GM18499 (cell line): ENCODE data around the gene ANKRD24.
A peak's percentile ranks its signal among the peaks of the same experiment; 100 is the strongest.
"Not testable (repeated sequence)": the region's sequence is repeated elsewhere in the genome, so short reads cannot be mapped to it uniquely, and the experiment has no call there.

Experiments
- ATAC-seq: cut with Tn5 transposase; IDR thresholded peaks from one replicate; pipeline ENCODE4 v1.9.1; 2021; ENCODE audit warnings: moderate number of reproducible peaks; ENCODE audit not compliant: insufficient read depth, unreplicated experiment

Gene ANKRD24

GRCh38 chr19:4227771-4228170 lies 45.3 kb downstream of the ANKRD24 start:
- no peak for ATAC-seq

DNA sequence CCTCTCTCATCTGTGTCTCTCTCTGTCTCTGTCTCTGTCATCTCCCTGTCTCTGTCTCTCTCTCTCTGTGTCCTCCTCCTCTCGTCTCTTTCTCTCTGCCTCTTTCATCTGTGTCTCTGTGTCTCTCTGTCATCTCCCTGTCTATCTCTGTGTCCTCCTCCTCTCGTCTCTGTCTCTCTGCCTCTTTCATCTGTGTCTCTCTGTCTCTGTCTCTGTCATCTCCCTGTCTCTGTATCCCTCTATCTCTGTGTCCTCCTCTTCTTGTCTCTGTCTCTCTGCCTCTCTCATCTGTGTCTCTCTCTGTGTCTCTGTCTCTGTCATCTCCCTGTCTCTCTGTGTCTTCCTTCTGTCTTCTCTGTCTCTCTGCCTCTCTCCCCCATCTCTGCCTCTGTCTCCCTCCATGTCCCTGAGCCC lies 46.3 kb downstream of the ANKRD24 start:
- ATAC-seq = no peak

DNA sequence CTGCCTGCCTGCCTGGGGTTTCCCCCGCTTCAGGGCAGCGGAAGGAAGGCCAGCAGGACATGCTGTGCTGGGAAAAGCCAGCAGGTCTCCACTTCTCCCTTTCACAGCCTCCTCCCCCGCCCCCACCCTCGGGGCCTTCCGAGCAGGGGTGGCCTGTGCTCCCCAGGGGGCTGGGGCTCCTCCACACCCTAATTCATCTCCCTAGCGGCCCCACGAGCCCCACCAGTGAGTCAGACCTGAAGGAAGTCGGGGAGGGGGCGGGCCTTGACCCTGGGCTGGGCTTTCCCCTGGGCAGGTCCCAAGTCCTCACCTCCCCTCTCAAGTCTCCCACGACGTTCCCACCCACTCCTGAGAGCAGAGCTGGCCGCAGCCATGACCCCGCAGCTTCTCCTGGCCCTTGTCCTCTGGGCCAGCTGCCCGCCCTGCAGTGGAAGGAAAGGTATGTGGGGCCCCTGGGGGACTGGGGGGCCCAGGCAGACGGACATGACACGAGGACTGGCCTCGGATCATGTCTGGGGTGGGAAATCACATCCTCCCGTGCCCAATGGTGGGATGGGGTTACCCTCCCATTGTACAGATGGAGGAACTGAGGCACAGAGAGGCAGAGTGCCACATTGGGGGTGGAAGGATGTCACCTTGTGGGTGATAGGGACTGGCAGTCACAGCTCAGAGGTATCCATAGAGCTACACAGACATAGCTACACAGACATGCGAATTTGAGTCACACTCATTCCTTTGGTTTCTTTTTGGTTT lies 46.9 kb downstream of the ANKRD24 start, which contains the start of gene EBI3:
EBI3 (plus strand) TSS at position 345 of the 753 bp plus-strand sequence; CDS start at position 373, 28 bp downstream.
- ATAC-seq = no peak

DNA sequence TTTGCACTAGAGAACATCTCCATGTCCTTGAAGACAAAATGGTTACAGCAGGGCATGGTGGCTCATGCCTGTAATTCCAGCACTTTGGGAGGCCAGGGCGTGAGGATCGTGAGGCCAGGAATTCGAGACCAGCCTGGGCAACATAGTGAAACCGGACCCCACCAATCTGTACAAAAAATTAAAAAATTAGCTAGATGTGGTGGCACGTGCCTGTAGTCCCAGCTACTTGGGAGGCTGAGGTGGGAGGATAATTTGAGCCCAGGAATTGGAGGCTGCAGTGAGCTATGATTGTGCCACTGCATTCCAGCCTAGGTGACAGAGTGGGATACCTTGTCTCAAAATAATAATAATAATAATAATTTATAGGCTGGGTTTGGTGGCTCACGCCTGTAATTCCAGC lies 47.7 kb downstream of the ANKRD24 start:
- not testable (repeated sequence) for ATAC-seq

DNA sequence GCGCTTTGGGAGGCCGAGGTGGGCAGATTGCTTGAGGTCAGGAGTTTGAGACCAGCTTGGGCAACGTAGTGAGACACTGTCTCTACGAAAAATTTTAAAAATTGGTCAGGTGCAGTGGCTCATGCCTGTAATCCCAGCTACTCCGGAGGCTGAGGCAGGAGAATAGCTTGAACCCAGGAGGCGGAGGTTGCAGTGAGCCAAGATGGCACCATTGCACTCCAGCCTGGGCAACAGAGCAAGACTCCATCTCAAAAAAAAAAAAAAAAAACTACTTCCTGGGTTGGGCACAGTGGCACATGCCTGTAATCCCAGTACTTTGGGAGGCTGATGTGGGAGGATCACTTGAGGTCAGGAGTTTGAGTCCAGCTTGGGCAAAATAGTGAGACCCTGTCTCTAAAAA lies 49.0 kb downstream of the ANKRD24 start:
- not testable (repeated sequence) for ATAC-seq

- not testable (repeated sequence) for ATAC-seq
Observed at GRCh38 chr19:4232139-4232538, 49.6 kb downstream of the ANKRD24 start.

DNA sequence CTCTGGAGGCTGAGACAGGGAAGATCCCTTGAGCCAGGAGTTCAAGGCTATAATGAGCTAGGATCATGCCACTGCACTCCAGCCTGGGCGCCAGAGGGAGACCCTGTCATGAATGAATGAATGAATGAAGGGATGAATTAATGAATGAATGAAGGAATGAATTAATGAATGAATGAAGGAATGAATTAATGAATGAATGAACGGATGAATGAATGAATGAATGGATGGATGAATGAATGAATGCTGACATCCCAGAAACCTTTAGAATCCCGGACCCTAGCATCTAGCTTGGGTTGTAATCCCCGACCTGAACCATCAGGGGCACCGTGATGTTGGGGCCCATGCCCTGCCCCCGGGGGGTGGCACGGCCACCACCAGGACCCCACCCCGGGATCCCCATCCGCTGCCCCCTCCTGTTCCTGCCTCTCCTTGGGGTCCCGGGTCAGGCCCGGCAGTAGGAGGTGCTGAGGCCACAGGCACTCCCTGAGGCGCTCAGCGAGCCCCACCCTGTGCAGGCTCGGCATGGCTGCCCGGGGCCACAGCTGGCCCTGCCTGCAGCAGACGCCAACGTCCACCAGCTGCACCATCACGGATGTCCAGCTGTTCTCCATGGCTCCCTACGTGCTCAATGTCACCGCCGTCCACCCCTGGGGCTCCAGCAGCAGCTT lies 50.3 kb downstream of the ANKRD24 start:
- ATAC-seq = no peak

- ATAC-seq = no peak
Observed at GRCh38 chr19:4233282-4233853, 50.9 kb downstream of the ANKRD24 start.

DNA sequence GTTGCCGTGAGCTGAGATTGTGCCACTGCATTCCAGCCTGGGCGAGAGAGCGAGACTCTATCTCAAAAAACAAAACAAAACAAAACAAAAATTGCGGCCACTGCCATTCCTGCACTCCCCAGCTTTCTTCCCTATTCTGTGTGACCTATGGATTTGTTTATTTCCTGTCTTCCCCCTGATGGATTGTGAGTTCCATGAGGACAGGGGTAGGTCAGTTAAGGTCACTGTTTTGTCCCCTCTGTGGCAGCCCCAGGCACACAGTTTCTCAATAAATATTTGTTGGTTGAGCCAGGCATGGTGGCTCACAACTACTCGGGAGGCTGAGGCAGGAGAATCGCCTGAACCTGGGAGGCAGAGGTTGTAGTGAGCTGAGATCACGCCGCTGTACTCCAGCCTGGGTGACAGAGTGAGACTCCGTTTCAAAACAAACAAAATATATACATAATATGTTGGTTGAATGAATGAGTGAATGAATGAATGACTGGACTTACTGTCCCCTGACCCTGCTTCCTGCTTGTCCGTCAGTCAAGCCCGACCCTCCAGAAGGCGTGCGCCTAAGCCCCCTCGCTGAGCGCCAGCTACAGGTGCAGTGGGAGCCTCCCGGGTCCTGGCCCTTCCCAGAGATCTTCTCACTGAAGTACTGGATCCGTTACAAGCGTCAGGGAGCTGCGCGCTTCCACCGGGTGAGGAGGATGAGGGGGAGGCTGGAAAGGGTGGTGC lies 51.8 kb downstream of the ANKRD24 start:
- ATAC-seq = no peak

DNA sequence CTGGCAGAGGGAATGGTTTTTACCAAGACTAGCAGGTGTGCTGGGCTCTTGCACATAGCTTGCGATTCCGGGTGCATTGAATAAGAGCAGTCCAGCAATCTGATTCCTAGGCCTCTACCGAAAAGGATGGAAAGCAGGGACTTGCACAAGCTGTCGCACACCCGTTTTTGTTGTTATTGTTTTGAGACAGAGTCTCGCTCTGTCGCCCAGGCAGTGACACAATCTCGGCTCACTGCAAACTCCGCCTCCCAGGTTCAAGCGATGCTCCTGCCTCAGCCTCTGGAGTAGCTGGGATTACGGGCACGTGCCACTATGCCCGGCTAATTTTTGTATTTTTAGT lies 52.3 kb downstream of the ANKRD24 start:
- no peak for ATAC-seq

GRCh38 chr19:4237510-4237909 lies 55.0 kb downstream of the ANKRD24 start:
- not testable (repeated sequence) for ATAC-seq

DNA sequence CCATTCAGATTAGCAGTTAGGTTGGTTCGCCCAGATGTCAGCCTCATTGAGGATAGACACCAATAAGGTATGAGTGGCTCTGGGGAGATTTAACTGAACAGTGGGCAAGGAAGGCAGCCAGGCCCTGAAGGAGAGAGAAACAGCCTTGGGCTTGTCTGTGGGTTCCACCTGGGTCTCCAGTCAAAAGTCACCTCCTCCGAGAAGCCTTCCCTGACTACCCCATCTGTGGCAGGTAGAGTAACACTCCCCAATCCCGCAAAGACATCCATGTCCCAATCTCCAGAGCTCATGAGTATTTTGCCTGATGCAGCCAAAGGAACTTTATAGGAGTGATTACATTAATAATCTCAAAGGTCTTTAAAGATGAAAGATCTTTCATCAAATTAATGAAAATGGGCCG lies 56.3 kb downstream of the ANKRD24 start:
- no peak for ATAC-seq

- no peak for ATAC-seq
Observed at GRCh38 chr19:4241824-4242430, 59.4 kb downstream of the ANKRD24 start.

DNA sequence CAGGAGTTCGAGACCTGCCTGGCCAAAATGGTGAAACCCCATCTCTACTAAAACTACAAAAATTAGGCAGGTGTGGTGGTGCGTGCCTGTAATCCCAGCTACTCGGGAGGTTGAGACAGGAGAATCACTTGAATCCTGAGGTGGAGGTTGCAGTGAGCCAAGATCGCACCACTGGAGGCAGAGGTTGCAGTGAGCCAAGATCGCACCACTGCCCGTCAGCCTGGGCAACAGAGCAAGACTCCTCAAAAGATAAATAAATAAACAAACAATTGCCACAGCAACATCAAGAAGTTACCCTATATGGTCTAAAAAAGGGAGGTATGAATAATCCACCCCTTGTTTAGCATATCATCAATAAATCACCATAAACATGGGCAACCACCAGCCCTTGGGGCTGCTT lies 63.4 kb downstream of the ANKRD24 start:
- not testable (repeated sequence) for ATAC-seq

GRCh38 chr19:4246767-4247593 lies 64.5 kb downstream of the ANKRD24 start, which contains the start of gene YJU2:
Gene YJU2 (plus strand): TSS chr19:4247080. CDS start chr19:4247147, 67 bp downstream.
- ATAC-seq = peak; percentile 57

DNA sequence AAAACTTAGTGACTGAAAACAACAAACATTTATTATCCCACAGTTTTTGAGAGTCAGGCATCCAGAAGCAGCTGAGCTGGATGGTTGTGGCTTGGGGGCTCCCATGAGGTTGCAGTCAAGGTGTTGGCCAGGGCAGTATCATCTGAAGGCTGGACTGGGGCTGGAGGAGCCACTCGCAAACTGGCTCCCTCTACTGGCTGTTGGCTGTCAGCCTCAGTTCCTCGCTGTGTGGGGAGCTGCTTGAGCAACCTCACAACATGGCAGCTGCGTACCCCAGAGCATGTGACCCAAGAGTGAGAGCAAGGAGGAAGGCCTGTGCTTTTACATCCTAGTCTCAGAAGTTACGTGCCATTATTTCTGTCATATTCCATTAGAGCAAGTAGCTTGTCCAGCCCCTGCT lies 74.1 kb downstream of the ANKRD24 start:
- no peak for ATAC-seq

- ATAC-seq = no peak
Observed at GRCh38 chr19:4257025-4257424, 74.5 kb downstream of the ANKRD24 start.

DNA sequence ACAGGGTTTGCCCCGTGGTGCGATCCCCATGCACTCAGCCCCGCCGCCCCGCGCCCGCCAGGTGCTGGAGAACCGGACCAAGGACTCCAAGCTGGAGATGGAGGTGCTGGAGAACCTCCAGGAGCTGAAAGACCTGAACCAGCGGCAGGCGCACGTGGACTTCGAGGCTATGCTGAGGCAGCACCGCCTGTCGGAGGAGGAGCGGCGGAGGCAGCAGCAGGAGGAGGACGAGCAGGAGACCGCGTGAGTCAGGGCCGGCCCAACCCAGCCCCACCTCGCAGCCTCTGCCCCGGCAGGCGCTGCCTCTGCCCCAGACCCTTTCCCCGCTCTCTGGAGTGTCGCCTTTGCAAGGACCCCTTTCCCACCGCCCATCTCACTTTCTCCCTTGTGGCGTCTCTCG lies 75.7 kb downstream of the ANKRD24 start:
- no peak for ATAC-seq

DNA sequence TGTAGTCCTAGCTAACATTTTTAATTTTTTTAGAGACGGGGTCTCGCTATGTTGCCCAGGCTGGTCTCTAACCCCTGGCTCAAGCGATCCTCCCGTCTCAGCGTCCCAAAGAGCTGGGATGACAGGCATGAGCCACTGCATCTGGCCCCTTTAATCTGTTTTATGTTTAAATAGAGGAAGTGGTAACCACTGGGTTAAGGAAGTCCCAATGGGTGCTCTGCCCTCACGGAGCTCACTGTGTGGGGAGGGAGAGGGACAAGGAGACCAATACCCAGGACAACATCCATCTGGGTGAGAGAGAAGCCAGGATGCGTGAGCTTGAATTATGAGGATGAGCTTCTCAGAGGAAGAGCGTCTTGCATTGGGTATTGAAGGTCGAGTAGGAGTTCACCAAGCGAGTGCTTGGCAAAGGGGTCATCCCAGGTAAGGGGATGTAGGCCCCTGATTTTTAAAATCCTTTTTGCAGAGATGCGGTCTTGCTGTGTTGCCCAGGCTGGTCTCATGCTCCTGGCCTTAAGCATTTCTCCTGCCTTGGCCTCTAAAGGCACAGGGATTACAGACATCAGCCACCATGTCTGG lies 78.2 kb downstream of the ANKRD24 start:
- ATAC-seq = no peak
